ENCODE results near the gene CACNA1S. TPM values are rescaled to one million over a fixed set of nuclear protein-coding genes. Genes with fewer than 3 reads are reported as not detected.
A peak's percentile ranks its signal among the peaks of the same experiment; 100 is the strongest.

Gene CACNA1S
- total RNA-seq, 2 experiments from 2014 or later: not detected

DNA sequence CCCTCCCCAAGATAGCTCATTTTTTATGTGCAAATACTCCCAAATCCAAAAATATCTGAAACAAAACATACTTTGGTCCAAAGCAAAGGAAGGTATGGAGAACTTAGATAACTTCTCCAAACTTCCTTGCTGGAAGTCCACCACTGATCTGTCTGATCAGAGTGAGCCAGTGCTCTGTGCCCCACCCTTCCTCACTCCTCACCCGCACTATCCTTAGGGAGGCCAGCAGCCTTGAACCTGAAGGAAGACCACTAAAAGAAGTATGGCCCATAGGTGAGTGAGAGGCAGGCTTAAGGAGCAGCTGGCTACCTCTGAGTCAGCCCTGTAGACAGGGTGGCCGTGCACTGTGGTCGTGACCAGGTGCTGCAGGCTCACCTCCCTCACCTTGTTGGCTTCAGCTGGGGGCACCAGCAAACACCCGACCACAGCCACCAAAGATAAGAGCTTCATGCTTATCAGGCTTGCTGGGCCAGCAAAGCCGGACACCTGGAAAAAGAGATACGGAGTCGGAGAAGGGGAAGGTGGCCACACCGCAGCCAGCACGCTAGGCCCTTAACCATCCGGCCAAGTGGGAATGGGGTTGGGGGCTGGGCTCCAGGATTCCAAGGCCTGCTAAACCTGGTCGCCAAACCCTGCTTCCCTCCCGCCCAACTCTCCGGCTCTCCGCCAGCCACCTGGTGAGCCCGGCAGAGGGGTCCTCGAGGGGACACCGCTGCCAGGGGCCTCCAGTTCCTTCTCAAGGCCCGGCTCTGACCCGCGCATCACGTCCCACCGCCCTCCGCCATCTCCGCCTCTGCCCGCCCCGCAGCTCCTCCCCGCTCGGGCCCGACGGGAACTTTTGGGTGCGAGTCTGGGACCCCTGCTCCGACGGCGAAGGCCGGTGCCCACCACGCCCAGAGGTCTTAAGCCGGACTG lies 41.5 kb upstream of the CACNA1S start:
- ChIA-PET CTCF (ENCODE audit: unreplicated experiment) (interaction anchor here (1.4 kb wide), 1 partner anchor 17 kb away, joined by 4 read pairs; no protein-coding TSS in a partner anchor), POLR2A (interaction anchor here (0.9 kb wide), 1 partner anchor 1605 kb away, joined by 3 read pairs; no protein-coding TSS in a partner anchor)
- Histone ChIP-seq H3K4me2 (ENCODE audit: low read length) (peak overlapping the region; percentile 81), H3K4me3 (ENCODE audit: low read depth, low read length, poor library complexity, severe bottlenecking) (peak overlapping the region; percentile 82), H3K9me2 (ENCODE audit: insufficient read depth, low read length) (no peaks in the 10 kb centered on the region), H2AFZ (ENCODE audit: low read length) (peak overlapping the region; percentile 94), H3K4me1 (ENCODE audit: insufficient read depth, low read length, poor library complexity, severe bottlenecking) (peaks cover 14% of the 10 kb centered on the region), H3K9me3 (ENCODE audit: low read length) (peaks cover 5% of the 10 kb centered on the region; the same call in 1 of the 2 replicates), H4K20me1 (ENCODE audit: insufficient read depth, low read length) (no peaks in the 10 kb centered on the region), H3K27ac (ENCODE audit: low read depth, low read length, poor library complexity, severe bottlenecking) (no peak overlapping the region), H3K36me3 (ENCODE audit: insufficient read depth, low read length) (peaks cover 6% of the 10 kb centered on the region; the same call in 1 of the 2 replicates), H3K79me2 (ENCODE audit: insufficient read depth, low read depth, low read length) (no peaks in the 10 kb centered on the region)
- peak; percentile 20 for DNase-seq (ENCODE audit: low spot score)
- BruUV-seq (replicated peaks): no TSS peak
- intact Hi-C loops (cut with micrococcal nuclease; ENCODE audit: unreplicated experiment): no loop called here
- TF ChIP-seq, protein P1, sequence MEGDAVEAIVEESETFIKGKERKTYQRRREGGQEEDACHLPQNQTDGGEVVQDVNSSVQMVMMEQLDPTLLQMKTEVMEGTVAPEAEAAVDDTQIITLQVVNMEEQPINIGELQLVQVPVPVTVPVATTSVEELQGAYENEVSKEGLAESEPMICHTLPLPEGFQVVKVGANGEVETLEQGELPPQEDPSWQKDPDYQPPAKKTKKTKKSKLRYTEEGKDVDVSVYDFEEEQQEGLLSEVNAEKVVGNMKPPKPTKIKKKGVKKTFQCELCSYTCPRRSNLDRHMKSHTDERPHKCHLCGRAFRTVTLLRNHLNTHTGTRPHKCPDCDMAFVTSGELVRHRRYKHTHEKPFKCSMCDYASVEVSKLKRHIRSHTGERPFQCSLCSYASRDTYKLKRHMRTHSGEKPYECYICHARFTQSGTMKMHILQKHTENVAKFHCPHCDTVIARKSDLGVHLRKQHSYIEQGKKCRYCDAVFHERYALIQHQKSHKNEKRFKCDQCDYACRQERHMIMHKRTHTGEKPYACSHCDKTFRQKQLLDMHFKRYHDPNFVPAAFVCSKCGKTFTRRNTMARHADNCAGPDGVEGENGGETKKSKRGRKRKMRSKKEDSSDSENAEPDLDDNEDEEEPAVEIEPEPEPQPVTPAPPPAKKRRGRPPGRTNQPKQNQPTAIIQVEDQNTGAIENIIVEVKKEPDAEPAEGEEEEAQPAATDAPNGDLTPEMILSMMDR (conservative IDR thresholded peaks at IDR 0.05; ENCODE audit: low read length): no peak
- TF ChIP-seq EZH2phosphoT487 (IDR thresholded peaks at IDR 0.05; ENCODE audit: borderline replicate concordance, low read depth, low read length): no peak

DNA sequence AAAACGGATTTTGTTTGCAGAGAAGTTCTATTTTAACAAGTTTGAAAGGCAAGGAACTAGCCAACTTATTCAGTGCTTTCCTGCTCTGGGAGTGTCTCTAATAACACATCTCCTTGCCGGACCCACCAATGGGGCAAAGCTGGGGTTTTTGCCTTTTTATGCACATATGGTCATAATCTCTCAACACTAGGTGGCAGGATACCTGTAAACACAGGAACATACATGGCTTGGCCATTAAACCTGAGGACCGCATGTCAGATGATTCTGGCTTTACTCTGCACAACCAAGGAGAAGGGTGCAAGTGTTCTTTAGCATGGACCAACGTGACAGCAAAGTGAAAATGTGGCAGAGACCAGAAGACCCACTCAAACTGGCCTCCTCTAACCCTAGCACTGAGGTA lies 37.2 kb upstream of the CACNA1S start:
- Histone ChIP-seq H3K4me3 (ENCODE audit: low read depth, low read length, poor library complexity, severe bottlenecking) (no peak overlapping the region), H3K9me3 (ENCODE audit: low read length) (no peaks in the 10 kb centered on the region), H3K4me1 (ENCODE audit: insufficient read depth, low read length, poor library complexity, severe bottlenecking) (peaks cover 9% of the 10 kb centered on the region), H3K27ac (ENCODE audit: low read depth, low read length, poor library complexity, severe bottlenecking) (no peak overlapping the region), H3K36me3 (ENCODE audit: insufficient read depth, low read length) (peaks cover 31% of the 10 kb centered on the region; the same call in 1 of the 2 replicates), H3K9me2 (ENCODE audit: insufficient read depth, low read length) (no peaks in the 10 kb centered on the region), H3K4me2 (ENCODE audit: low read length) (no peak overlapping the region), H2AFZ (ENCODE audit: low read length) (no peak overlapping the region), H4K20me1 (ENCODE audit: insufficient read depth, low read length) (no peaks in the 10 kb centered on the region), H3K79me2 (ENCODE audit: insufficient read depth, low read depth, low read length) (no peaks in the 10 kb centered on the region)
- intact Hi-C loops (cut with micrococcal nuclease; ENCODE audit: unreplicated experiment): loop anchor here (2.0 kb wide), 1 partner anchor 73 kb away; no protein-coding TSS in a partner anchor
- ChIA-PET POLR2A (no interaction called here), CTCF (ENCODE audit: unreplicated experiment) (interaction anchor here (1.1 kb wide), 1 partner anchor 38 kb away, joined by 3 read pairs; no protein-coding TSS in a partner anchor)
- DNase-seq (ENCODE audit: low spot score): peak; percentile 63
- no TSS peak for BruUV-seq (replicated peaks)
- no peak for TF ChIP-seq EZH2phosphoT487 (IDR thresholded peaks at IDR 0.05; ENCODE audit: borderline replicate concordance, low read depth, low read length)
- TF ChIP-seq, protein P1 (conservative IDR thresholded peaks at IDR 0.05; ENCODE audit: low read length): peak; percentile 81
